Mesothelial cell of epicardium (in vitro differentiated cells): ENCODE measurements around the gene TTC22. TPM values are rescaled to one million over a fixed set of nuclear protein-coding genes. Genes with fewer than 3 reads are reported as not detected.

Source experiments
- DNase-seq, 2 experiments: peaks; one replicate each; pipeline ENCODE4 v3.0.0; 2021; ENCODE audit warnings: low spot score in 2 of 2; ENCODE audit not compliant: unreplicated experiment in 2 of 2
- H3K27ac Mint-ChIP-seq: 2 replicates; pipeline ENCODE4 v1.8.0; 2021; ENCODE audit warnings: mixed read lengths
- H3K27me3 Mint-ChIP-seq: 2 replicates; pipeline ENCODE4 v1.8.0; 2021; ENCODE audit warnings: low read depth, mixed read lengths
- H3K36me3 Mint-ChIP-seq: 2 replicates; pipeline ENCODE4 v1.8.0; 2021; ENCODE audit warnings: mixed read lengths
- H3K4me1 Mint-ChIP-seq: 2 replicates; pipeline ENCODE4 v1.8.0; 2021; ENCODE audit warnings: mixed read lengths
- H3K4me3 Mint-ChIP-seq: 2 replicates; pipeline ENCODE4 v1.8.0; 2021; ENCODE audit warnings: mild to moderate bottlenecking, moderate library complexity, mixed read lengths
- H3K9me3 Mint-ChIP-seq: 2 replicates; pipeline ENCODE4 v1.8.0; 2021; ENCODE audit warnings: mixed read lengths
- total RNA-seq: library from RNA; stranded (reverse); gene quantifications from 3 replicates; pipeline ENCODE4 v1.2.1, GENCODE V29; 2021
- TF ChIP-seq, protein P1 (sequence below): fragments of 200-600 bp; sonication (generic); IDR thresholded peaks from one replicate; pipeline ENCODE4 v1.5.0; 2021; ENCODE audit warnings: antibody characterized with exemption; ENCODE audit not compliant: unreplicated experiment

Gene TTC22
- total RNA-seq, 1 donor from 2014 or later = 1.3 TPM

DNA sequence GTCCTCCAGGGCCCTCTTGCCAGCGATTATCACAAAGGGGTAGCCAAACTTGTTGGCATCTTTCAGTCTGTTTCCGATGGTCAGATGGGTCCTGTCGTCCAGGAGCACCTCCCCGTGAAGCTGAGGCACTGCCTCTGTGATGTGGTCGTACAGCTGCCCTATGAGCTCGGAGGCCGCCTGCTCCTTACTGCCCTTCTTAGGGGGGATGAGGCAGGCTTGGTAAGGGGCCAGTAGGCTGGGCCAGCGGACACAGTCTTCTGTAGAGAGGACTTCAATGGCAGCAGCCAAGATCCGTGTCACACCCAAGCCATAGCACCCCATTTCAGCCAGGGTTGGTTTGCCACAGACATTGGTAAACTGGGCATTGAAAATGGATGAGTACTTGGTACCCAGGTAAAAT lies 43.3 kb downstream of the TTC22 start:
- Mint-ChIP-seq H3K36me3 (peaks cover 7% of the 10 kb centered on the region), H3K27me3 (no peaks in the 10 kb centered on the region), H3K27ac (no peak overlapping the region), H3K4me3 (no peak overlapping the region), H3K9me3 (no peaks in the 10 kb centered on the region), H3K4me1 (peaks cover 3% of the 10 kb centered on the region)
- no peak for DNase-seq
- TF ChIP-seq, protein P1, sequence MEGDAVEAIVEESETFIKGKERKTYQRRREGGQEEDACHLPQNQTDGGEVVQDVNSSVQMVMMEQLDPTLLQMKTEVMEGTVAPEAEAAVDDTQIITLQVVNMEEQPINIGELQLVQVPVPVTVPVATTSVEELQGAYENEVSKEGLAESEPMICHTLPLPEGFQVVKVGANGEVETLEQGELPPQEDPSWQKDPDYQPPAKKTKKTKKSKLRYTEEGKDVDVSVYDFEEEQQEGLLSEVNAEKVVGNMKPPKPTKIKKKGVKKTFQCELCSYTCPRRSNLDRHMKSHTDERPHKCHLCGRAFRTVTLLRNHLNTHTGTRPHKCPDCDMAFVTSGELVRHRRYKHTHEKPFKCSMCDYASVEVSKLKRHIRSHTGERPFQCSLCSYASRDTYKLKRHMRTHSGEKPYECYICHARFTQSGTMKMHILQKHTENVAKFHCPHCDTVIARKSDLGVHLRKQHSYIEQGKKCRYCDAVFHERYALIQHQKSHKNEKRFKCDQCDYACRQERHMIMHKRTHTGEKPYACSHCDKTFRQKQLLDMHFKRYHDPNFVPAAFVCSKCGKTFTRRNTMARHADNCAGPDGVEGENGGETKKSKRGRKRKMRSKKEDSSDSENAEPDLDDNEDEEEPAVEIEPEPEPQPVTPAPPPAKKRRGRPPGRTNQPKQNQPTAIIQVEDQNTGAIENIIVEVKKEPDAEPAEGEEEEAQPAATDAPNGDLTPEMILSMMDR = no peak

- H3K4me1 Mint-ChIP-seq = no peaks in the 10 kb centered on the region
- H3K27ac Mint-ChIP-seq = no peak overlapping the region
- no peak overlapping the region for H3K4me3 Mint-ChIP-seq
- no peak for DNase-seq
- peaks cover 7% of the 10 kb centered on the region for H3K36me3 Mint-ChIP-seq
- H3K27me3 Mint-ChIP-seq = peaks cover 2% of the 10 kb centered on the region
- no peaks in the 10 kb centered on the region for H3K9me3 Mint-ChIP-seq
- TF ChIP-seq, protein P1 = no peak
These were observed 46.4 kb downstream of the TTC22 start for GRCh38 chr1:54754486-54755285.

- H3K27ac Mint-ChIP-seq = no peak overlapping the region
- H3K4me1 Mint-ChIP-seq = no peaks in the 10 kb centered on the region
- H3K27me3 Mint-ChIP-seq = peaks cover 2% of the 10 kb centered on the region
- H3K36me3 Mint-ChIP-seq = peaks cover 7% of the 10 kb centered on the region
- no peak for DNase-seq
- TF ChIP-seq, protein P1 = no peak
- H3K4me3 Mint-ChIP-seq = no peak overlapping the region
- no peaks in the 10 kb centered on the region for H3K9me3 Mint-ChIP-seq
These were observed 47.1 kb downstream of the TTC22 start for GRCh38 chr1:54754045-54754444.

DNA sequence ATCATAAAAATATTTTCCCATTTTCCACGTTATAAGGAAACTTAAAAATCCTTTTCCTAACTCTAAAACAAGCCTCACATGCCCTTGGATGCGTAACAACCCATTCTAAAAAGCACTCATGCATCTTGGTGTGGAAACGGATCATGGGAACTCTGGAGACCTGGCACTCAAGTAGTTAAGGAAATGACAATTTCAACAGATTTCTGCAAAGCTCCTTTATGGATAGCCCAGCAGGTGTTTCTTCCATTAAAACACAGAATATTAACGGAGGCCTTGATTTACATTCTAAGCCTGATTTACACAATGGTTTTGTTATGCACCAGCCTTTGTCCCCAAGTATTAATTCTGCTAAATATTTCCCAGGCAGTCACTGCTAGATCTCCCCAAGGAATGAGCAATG lies 49.7 kb downstream of the TTC22 start:
- H3K27ac Mint-ChIP-seq = no peak overlapping the region
- no peak for DNase-seq
- peaks cover 2% of the 10 kb centered on the region for H3K27me3 Mint-ChIP-seq
- H3K36me3 Mint-ChIP-seq = peaks cover 4% of the 10 kb centered on the region
- H3K4me3 Mint-ChIP-seq = no peak overlapping the region
- H3K9me3 Mint-ChIP-seq = no peaks in the 10 kb centered on the region
- no peaks in the 10 kb centered on the region for H3K4me1 Mint-ChIP-seq
- TF ChIP-seq, protein P1 = no peak

DNA sequence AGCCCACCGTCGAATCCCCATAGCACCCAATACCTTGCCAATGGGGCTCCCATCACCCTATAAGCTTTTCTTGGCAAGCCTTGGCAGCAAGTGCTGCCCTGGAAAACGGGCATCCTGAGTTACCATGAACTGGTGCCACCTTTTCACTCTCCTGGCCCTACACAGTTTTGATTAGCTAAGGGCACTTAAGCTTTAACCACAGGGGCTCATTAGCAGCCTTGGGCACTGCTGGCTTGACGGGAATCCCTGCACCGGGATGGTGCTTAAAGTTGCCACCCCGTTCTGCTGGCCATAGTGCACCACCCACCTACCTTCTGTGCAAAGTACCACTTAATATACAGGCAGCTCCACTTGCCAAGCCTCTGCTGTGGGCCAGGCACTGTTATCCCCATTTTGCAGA lies 50.5 kb downstream of the TTC22 start:
- Mint-ChIP-seq H3K4me3 (no peak overlapping the region), H3K27ac (no peak overlapping the region), H3K4me1 (no peaks in the 10 kb centered on the region), H3K36me3 (peaks cover 2% of the 10 kb centered on the region), H3K9me3 (no peaks in the 10 kb centered on the region), H3K27me3 (peaks cover 2% of the 10 kb centered on the region)
- TF ChIP-seq, protein P1 = no peak
- no peak for DNase-seq
